Panc1 (cell line): ENCODE data around the gene ADCY2.

ENCODE experiments used
- CTCF ChIP-seq: fragments of 450-650 bp; IDR thresholded peaks from 2 replicates; pipeline ENCODE4 v1.5.1; 2017; ENCODE audit warnings: mild to moderate bottlenecking
- POLR2AphosphoS5 ChIP-seq: IDR thresholded peaks from 2 replicates; pipeline ENCODE4 v1.6.1; 2012; ENCODE audit warnings: mild to moderate bottlenecking, low read depth, low read length, moderate library complexity
- TCF7L2 ChIP-seq: IDR thresholded peaks from 2 replicates; pipeline ENCODE4 v1.6.1; 2011; ENCODE audit warnings: mild to moderate bottlenecking, low read depth, low read length, inconsistent platforms
- TF ChIP-seq, protein P1 (sequence below), 2 experiments: IDR thresholded peaks; 2 replicates each; pipeline ENCODE4 v1.6.1; 2011 to 2012; ENCODE audit warnings: low read depth in 2 of 2, control low read depth in 1 of 2, low read length in 1 of 2, mild to moderate bottlenecking in 1 of 2, moderate library complexity in 1 of 2; ENCODE audit not compliant: insufficient read depth in 1 of 2

DNA sequence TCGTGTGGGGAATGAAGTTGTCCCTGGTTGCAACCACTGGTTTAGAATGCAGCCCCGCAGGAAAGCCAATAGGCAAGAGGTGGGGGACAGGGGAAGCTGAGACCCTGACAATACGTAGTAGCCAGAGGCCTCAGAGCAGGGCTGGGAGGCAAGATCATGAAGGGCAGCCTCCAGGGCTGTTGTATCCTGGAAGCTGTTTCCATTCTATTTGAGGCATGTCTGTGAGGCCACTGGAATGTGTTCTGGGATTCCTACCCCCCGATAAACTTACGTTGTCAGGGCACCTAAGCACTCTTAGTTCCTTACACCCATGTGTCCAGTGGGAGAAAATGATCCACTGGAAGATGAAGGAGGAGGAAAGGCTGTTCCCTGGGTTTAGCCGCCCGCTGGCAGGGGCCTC, 277.7 kb downstream of the ADCY2 start:
- TF ChIP-seq CTCF (no peak), POLR2AphosphoS5 (no peak), TCF7L2 (no peak)
- TF ChIP-seq, protein P1, sequence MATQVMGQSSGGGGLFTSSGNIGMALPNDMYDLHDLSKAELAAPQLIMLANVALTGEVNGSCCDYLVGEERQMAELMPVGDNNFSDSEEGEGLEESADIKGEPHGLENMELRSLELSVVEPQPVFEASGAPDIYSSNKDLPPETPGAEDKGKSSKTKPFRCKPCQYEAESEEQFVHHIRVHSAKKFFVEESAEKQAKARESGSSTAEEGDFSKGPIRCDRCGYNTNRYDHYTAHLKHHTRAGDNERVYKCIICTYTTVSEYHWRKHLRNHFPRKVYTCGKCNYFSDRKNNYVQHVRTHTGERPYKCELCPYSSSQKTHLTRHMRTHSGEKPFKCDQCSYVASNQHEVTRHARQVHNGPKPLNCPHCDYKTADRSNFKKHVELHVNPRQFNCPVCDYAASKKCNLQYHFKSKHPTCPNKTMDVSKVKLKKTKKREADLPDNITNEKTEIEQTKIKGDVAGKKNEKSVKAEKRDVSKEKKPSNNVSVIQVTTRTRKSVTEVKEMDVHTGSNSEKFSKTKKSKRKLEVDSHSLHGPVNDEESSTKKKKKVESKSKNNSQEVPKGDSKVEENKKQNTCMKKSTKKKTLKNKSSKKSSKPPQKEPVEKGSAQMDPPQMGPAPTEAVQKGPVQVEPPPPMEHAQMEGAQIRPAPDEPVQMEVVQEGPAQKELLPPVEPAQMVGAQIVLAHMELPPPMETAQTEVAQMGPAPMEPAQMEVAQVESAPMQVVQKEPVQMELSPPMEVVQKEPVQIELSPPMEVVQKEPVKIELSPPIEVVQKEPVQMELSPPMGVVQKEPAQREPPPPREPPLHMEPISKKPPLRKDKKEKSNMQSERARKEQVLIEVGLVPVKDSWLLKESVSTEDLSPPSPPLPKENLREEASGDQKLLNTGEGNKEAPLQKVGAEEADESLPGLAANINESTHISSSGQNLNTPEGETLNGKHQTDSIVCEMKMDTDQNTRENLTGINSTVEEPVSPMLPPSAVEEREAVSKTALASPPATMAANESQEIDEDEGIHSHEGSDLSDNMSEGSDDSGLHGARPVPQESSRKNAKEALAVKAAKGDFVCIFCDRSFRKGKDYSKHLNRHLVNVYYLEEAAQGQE (IDR thresholded peaks at IDR 0.05; ENCODE audit: insufficient read depth in 1 of 2, low read depth in 2 of 2, low read length in 1 of 2): no peak
